ENCODE measurements around the gene PYGL.

DNA sequence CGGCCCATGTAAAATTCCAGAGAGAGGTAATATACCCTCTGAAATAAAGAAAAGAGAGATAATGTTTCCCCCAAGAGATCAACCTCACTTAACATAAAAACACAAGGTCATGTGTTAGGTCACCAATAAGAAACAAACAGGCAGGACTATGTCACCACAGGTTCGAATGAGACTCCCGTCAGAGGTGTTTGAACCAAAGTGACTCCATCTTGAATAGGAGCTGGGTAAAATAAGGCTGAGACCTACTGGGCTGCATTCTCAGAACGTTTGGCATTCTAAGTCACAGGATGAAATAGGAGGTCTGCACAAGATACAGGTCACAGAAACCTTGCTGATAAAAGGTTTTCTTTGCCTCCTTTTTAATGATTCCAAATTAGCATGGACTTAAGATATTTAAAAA, 6.5 kb downstream of the PYGL start:
- TF ChIP-seq ZNF274 (IDR thresholded peaks at IDR 0.05; ENCODE audit: low read depth, low read length) (no peak), YY1 (IDR thresholded peaks at IDR 0.05; ENCODE audit: insufficient read depth, insufficient read length) (no peak), SUZ12 (IDR thresholded peaks at IDR 0.05; ENCODE audit: extremely low read depth, insufficient read depth, insufficient read length) (no peak)

All from NT2/D1 (cell line).